Measurements from ENCODE around the gene CFAP92.
"Not testable (repeated sequence)": the region's sequence is repeated elsewhere in the genome, so short reads cannot be mapped to it uniquely, and the experiment has no call there.

Gene CFAP92

GRCh38 chr3:128864849-128865804 is 128.7 kb downstream of the CFAP92 start:
- DNase-seq (ENCODE audit: low read depth in 2 of 2) = not testable (repeated sequence)

- no peak for DNase-seq (ENCODE audit: low read depth in 2 of 2)
Measured at GRCh38 chr3:128864351-128864811, 129.5 kb downstream of the CFAP92 start.

- no peak for DNase-seq (ENCODE audit: low read depth in 2 of 2)
Measured at GRCh38 chr3:128863560-128863959, 130.3 kb downstream of the CFAP92 start.

DNA sequence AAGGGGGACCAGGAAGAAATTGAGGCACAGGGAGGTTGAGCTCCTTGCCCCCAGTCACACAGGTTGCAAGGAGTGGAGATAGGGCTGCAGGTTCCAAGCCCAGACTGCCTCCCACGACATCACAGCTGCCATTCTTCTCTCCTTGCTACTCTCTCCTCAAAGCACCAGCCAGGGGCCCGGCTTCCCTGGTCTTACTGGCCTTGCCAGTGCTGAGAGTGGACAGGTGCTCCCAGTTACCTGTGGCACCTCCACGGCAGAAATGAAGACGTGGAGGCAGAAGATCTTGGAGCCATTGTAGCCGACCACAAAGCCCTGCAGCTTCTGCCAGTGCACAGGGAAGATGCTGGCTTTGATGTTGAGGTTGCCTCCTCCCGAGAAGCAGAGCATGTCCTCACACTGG is 132.4 kb downstream of the CFAP92 start:
- no peak for DNase-seq (ENCODE audit: low read depth in 2 of 2)
